Motor neuron (in vitro differentiated cells): ENCODE data around the gene MTCL1. TPM values are rescaled to one million over a fixed set of nuclear protein-coding genes. Genes with fewer than 3 reads are reported as not detected.
A peak's percentile ranks its signal among the peaks of the same experiment; 100 is the strongest.

ENCODE experiments used
- ATAC-seq, 8 experiments: fragments of 200-7000 bp; cut with Tn5 transposase; replicated peaks in 6 of 8; 2 replicates each; pipeline ENCODE4 v1.8.0; 2021; ENCODE audit warnings: mild to moderate bottlenecking in 8 of 8, moderate library complexity in 8 of 8
- H3K27ac ChIP-seq, 2 donors: fragments of 250-450 bp; sonication (Bioruptor Pico); 2 replicates each; pipeline ENCODE4 v1.9.0; 2021; ENCODE audit warnings: antibody characterized with exemption in 2 of 2, mild to moderate bottlenecking in 2 of 2, moderate library complexity in 1 of 2
- H3K4me1 ChIP-seq, 2 donors: fragments of 250-450 bp; sonication (Bioruptor Pico); replicated peaks in 1 of 2; 2 replicates each; pipeline ENCODE4 v1.6.1; 2021; ENCODE audit warnings: antibody characterized with exemption in 2 of 2, mild to moderate bottlenecking in 2 of 2, moderate library complexity in 1 of 2
- H3K4me3 ChIP-seq, 5 donors: fragments of 250-450 bp; sonication (Bioruptor Pico); 2 replicates each; pipeline ENCODE4 v1.9.0; 2021; ENCODE audit warnings: antibody characterized with exemption in 5 of 5, mild to moderate bottlenecking in 5 of 5, moderate library complexity in 4 of 5
- WGBS, 10 experiments: fragments of 450-650 bp; shearing (Covaris generic); methylation state at CpG; one replicate each; pipeline ENCODE4 v1.0.0; 2022; 5-methylcytosine and 5-hydroxymethylcytosine counted together
- in situ Hi-C, 9 experiments: fragments of 400-800 bp; cut with MboI; loops; one replicate each; pipeline ENCODE4 v1.15.0; 2021; ENCODE audit warnings: low sequenced_read_pairs in 9 of 9, low pct_unique_long_range_greater_than_20kb in 2 of 9; ENCODE audit not compliant: unreplicated experiment in 9 of 9
- total RNA-seq, 8 experiments: library from RNA; unstranded; fragments of 300-600 nt; gene quantifications; 2 replicates each; pipeline versions ENCODE4 v1.2.3 to v1.2.4, GENCODE V29; 2022

MTCL1 gene
- total RNA-seq, 8 experiments from 2014 or later, result 10.4 to 35.6 (median 15.6) TPM

GRCh38 chr18:8799596-8800441, 94.5 kb downstream of the MTCL1 start:
- H3K4me1 ChIP-seq, result peaks cover 10 to 16% of the 10 kb centered on the region in 2 donors
- ATAC-seq, result peak; percentile 22 to 53 (median 46)
- 18 to 100% (median 81%) methylated on average over 1 to 26 of the region's 29 CpGs; no CpG with 5 or more reads in 2 of the 10 experiments for WGBS, 10 experiments
- no peak overlapping the region for H3K27ac ChIP-seq
- H3K4me3 ChIP-seq, result no peak overlapping the region
- in situ Hi-C loops, result loop anchor here in 1 of 9 experiments (25.0 kb wide), 1 partner anchor 187 kb away; no protein-coding TSS in a partner anchor

DNA sequence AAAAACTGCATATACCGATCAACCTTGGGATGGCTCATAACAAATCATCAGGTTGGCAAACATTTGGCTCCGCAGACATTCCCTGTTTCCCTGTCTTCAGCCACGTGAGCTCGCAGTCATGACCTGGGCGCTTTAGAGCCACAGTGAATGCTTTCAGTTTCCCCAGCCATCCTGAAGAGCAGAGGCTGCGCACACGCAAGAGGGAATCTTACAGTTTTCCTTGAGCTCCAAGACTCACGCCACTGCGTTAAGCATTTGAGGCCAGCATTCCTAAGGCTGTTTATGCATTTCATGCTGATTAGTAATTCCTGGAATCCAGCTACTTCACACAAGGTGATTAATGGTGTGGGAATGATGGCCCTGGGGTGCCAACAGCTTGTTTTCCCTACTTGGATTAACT, 95.1 kb downstream of the MTCL1 start:
- Histone ChIP-seq H3K4me1 (peaks cover 9 to 16% of the 10 kb centered on the region in 2 donors), H3K27ac (no peak overlapping the region), H3K4me3 (no peak overlapping the region)
- 18 to 81% (median 51%) methylated on average over 2 to 8 of the region's 9 CpGs; no CpG with 5 or more reads in 2 of the 10 experiments for WGBS, 10 experiments
- in situ Hi-C loops, result loop anchor here in 1 of 9 experiments (25.0 kb wide), 1 partner anchor 187 kb away; no protein-coding TSS in a partner anchor
- ATAC-seq, result peak; percentile 37 to 91 (median 50)

- Histone ChIP-seq H3K4me3 (no peak overlapping the region), H3K27ac (no peak overlapping the region), H3K4me1 (peaks cover 9 to 16% of the 10 kb centered on the region in 2 donors)
- in situ Hi-C loops, result loop anchor here in 1 of 9 experiments (25.0 kb wide), 1 partner anchor 186 kb away; no protein-coding TSS in a partner anchor
- WGBS, 10 experiments, result 20 to 100% (median 59%) methylated on average over 1 to 4 of the region's 4 CpGs; no CpG with 5 or more reads in 5 of the 10 experiments
- ATAC-seq, result peak in 2 of 8 experiments; percentile 5 to 49
Observed at GRCh38 chr18:8800876-8801262, 95.5 kb downstream of the MTCL1 start.

GRCh38 chr18:8801263-8801901, 96.0 kb downstream of the MTCL1 start:
- 38 to 93% (median 70%) methylated on average over 2 to 7 of the region's 9 CpGs; no CpG with 5 or more reads in 1 of the 10 experiments for WGBS, 10 experiments
- Histone ChIP-seq H3K4me3 (no peak overlapping the region), H3K27ac (no peak overlapping the region), H3K4me1 (peaks cover 9 to 16% of the 10 kb centered on the region in 2 donors)
- peak in 3 of 8 experiments; percentile 5 to 33 (median 7) for ATAC-seq
- in situ Hi-C loops, result loop anchor here in 1 of 9 experiments (25.0 kb wide), 1 partner anchor 186 kb away; no protein-coding TSS in a partner anchor

DNA sequence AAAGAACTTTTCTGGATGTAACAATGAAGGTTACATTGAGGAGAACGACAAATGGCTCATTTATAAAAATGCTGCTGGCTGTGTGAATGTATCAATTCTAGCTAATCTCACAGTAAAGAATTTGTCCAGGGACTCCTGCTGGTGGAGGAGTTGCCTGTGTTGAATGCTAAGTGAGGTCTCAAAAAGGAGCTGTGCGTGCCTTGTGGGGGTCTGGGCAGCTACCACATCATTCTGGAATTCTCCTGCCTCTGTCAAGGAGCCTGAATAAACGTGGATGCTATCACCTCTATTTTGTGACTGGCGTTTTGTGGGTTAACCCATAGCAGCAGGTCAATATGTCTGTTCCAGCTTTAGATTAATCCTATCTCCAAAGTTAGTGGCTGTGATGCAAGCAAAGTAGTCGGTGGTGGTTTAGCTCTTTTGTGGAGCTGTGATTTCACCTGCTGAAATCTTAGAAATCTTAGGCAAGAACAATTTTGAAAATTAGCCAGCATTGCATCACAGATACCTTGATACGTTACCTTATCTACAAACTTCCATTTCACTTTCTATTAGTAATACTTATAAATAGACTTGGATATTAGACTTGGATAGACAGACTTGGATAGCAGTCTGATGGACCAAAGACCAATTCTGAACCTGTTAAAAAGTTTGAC, 96.8 kb downstream of the MTCL1 start:
- H3K4me1 ChIP-seq, result peaks cover 9 to 12% of the 10 kb centered on the region in 2 donors
- H3K4me3 ChIP-seq, result no peak overlapping the region
- WGBS, 10 experiments, result 79 to 100% (median 90%) methylated on average over 2 to 6 of the region's 6 CpGs; no CpG with 5 or more reads in 1 of the 10 experiments
- no peak for ATAC-seq
- H3K27ac ChIP-seq, result no peak overlapping the region
- in situ Hi-C loops, result loop anchor here in 1 of 9 experiments (25.0 kb wide), 1 partner anchor 185 kb away; no protein-coding TSS in a partner anchor

DNA sequence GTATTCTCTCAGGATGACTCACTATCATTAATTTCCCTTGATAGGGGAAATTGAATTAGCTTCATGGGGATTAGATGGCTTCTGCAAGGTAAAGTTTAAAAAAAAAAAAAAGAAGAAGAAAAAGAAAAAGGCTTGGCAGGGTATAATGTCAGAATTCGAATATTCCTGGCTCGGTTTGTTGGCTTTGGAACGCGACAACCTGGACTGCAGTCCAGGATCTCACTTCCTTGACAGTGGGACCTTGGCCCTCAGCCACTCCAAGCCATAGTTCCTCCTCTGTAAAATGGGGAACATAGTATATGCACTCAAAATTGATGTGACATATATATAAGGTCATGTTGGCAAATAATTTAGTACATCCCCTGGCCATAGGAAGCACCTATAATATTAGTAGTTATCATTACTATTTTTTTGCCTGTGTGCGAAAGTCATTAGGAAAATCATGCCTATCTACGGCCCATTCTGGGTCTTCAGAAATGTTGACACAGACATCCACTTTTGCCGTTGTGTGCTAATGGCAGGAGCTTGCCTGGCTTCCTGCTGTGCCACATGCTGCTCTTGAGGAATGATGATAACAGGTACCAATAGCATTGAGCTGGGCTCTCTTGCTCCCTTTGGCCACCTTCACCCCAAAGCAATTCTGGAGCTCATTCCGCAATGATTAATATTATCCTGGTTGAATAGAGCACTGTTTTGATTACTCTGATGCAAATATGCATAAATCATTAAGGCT, 97.9 kb downstream of the MTCL1 start:
- 77 to 100% (median 87%) methylated on average over 2 to 8 of the region's 8 CpGs; no CpG with 5 or more reads in 1 of the 10 experiments for WGBS, 10 experiments
- no peak for ATAC-seq
- Histone ChIP-seq H3K4me1 (peaks cover 9% of the 10 kb centered on the region in 2 donors), H3K27ac (no peak overlapping the region), H3K4me3 (no peak overlapping the region)
- in situ Hi-C loops, result loop anchor here in 1 of 9 experiments (25.0 kb wide), 1 partner anchor 184 kb away; no protein-coding TSS in a partner anchor

DNA sequence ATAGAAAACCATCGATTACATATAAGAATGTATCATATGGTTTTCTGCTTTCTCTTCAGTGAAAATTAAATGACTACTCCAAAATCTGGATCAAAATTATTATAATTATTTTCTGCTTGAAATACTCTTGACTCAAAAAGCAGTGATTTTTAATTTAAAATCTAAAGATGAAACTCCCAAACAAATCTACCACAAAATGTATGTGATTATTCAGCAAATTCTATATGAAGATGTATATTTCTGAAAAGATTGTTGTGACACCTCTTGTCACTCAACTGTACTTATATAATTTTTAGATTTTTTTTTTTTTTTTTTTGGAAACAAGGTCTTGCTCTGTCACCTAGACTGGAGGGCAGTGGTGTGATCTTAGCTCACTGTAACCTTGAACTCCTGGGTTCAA, 98.6 kb downstream of the MTCL1 start:
- in situ Hi-C loops, result loop anchor here in 1 of 9 experiments (25.0 kb wide), 1 partner anchor 183 kb away; no protein-coding TSS in a partner anchor
- WGBS, 10 experiments, result 0 to 100% (median 90%) methylated on average over 1 of the region's 1 CpG; no CpG with 5 or more reads in 1 of the 10 experiments
- H3K4me1 ChIP-seq, result peaks cover 9% of the 10 kb centered on the region in 2 donors
- H3K27ac ChIP-seq, result no peak overlapping the region
- ATAC-seq, result no peak
- H3K4me3 ChIP-seq, result no peak overlapping the region

GRCh38 chr18:8805552-8805951, 100.2 kb downstream of the MTCL1 start:
- in situ Hi-C loops, result loop anchor here in 1 of 9 experiments (25.0 kb wide), 1 partner anchor 182 kb away; no protein-coding TSS in a partner anchor
- Histone ChIP-seq H3K27ac (no peak overlapping the region), H3K4me1 (peaks cover under 1 to 3% of the 10 kb centered on the region in 2 donors), H3K4me3 (no peak overlapping the region)
- 33 to 100% (median 96%) methylated on average over 1 to 4 of the region's 4 CpGs; no CpG with 5 or more reads in 1 of the 10 experiments for WGBS, 10 experiments
- ATAC-seq, result no peak

- in situ Hi-C loops, result loop anchor here in 1 of 9 experiments (25.0 kb wide), 1 partner anchor 181 kb away; no protein-coding TSS in a partner anchor
- 80 to 100% (median 100%) methylated on average over 1 to 2 of the region's 6 CpGs; no CpG with 5 or more reads in 3 of the 10 experiments for WGBS, 10 experiments
- no peak overlapping the region for H3K27ac ChIP-seq
- H3K4me3 ChIP-seq, result no peak overlapping the region
- H3K4me1 ChIP-seq, result no peaks in the 10 kb centered on the region
- no peak for ATAC-seq
Observed at GRCh38 chr18:8806100-8806797, 100.9 kb downstream of the MTCL1 start.

GRCh38 chr18:8806798-8807487, 101.6 kb downstream of the MTCL1 start:
- H3K4me1 ChIP-seq, result no peaks in the 10 kb centered on the region
- no peak overlapping the region for H3K27ac ChIP-seq
- in situ Hi-C loops, result loop anchor here in 1 of 9 experiments (25.0 kb wide), 1 partner anchor 180 kb away; no protein-coding TSS in a partner anchor
- ATAC-seq, result no peak
- H3K4me3 ChIP-seq, result no peak overlapping the region
- 84 to 100% (median 99%) methylated on average over 1 to 15 of the region's 19 CpGs; no CpG with 5 or more reads in 3 of the 10 experiments for WGBS, 10 experiments

DNA sequence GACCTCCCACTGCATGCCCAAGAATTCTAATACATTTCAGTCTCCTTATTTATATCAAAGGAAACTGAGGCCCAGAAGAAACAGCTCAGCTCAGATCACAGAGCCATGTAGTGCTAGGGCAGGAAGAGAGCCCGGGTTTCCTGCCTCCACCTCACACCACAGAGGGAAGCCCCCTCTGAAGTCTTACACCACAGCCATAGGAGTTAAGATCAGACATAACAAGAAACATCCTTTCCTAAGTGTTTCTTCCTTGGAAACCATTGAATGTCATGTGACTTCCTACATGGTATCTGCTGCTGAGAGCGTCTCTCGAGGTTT, 102.1 kb downstream of the MTCL1 start:
- no peak for ATAC-seq
- Histone ChIP-seq H3K4me1 (no peaks in the 10 kb centered on the region), H3K4me3 (no peak overlapping the region), H3K27ac (no peak overlapping the region)
- 71 to 100% (median 92%) methylated on average over 1 to 3 of the region's 3 CpGs; no CpG with 5 or more reads in 3 of the 10 experiments for WGBS, 10 experiments
- in situ Hi-C loops, result loop anchor here in 1 of 9 experiments (25.0 kb wide), 1 partner anchor 180 kb away; no protein-coding TSS in a partner anchor
